ENCODE measurements around the gene TEX12. TPM values are rescaled to one million over a fixed set of nuclear protein-coding genes. Genes with fewer than 3 reads are reported as not detected.
A peak's percentile ranks its signal among the peaks of the same experiment; 100 is the strongest.

Gene TEX12
- total RNA-seq, 4 donors from 2014 or later, result 0.33 TPM; not detected in 3

GRCh38 chr11:112165049-112165448 is 2.1 kb upstream of the TEX12 start:
- intact Hi-C loops (cut with DNase I), result no loop called here
- no peak overlapping the region for H3K27ac ChIP-seq
- WGBS, 2 donors, result 71 to 77% methylated on average over 3 of the region's 3 CpGs

GRCh38 chr11:112166562-112166961 is 610 bp upstream of the TEX12 start:
- TF ChIP-seq CTCF (IDR thresholded peaks at IDR 0.05), result no peak
- no peak for TF ChIP-seq POLR2A (IDR thresholded peaks at IDR 0.05)
- WGBS, 2 donors, result 76 to 80% methylated on average over 8 of the region's 8 CpGs
- DNase-seq, result no peak
- intact Hi-C loops (cut with DNase I), result no loop called here
- Histone ChIP-seq H3K36me3 (no peaks in the 10 kb centered on the region), H3K9me3 (no peaks in the 10 kb centered on the region), H3K4me1 (no peaks in the 10 kb centered on the region), H3K27me3 (no peaks in the 10 kb centered on the region), H3K27ac (no peak overlapping the region), H3K4me3 (replicated peaks in 1 of 3) (no peak overlapping the region)

More at GRCh38 chr11:112165049-112165448, 2.1 kb upstream of the TEX12 start:
- H3K9me3 ChIP-seq, result no peaks in the 10 kb centered on the region
- no peaks in the 10 kb centered on the region for H3K4me1 ChIP-seq
- TF ChIP-seq CTCF (IDR thresholded peaks at IDR 0.05), result no peak
- TF ChIP-seq POLR2A (IDR thresholded peaks at IDR 0.05), result no peak
- no peaks in the 10 kb centered on the region for H3K27me3 ChIP-seq
- no peaks in the 10 kb centered on the region for H3K36me3 ChIP-seq
- no peak for DNase-seq
- H3K4me3 ChIP-seq (replicated peaks in 1 of 3), result no peak overlapping the region

GRCh38 chr11:112172362-112172994 is 5.3 kb downstream of the TEX12 start:
- no peak for DNase-seq
- intact Hi-C loops (cut with DNase I), result no loop called here
- TF ChIP-seq POLR2A (IDR thresholded peaks at IDR 0.05) (no peak), CTCF (IDR thresholded peaks at IDR 0.05) (no peak)
- Histone ChIP-seq H3K4me1 (peaks cover 6 to 11% of the 10 kb centered on the region in 2 donors), H3K27ac (no peak overlapping the region), H3K36me3 (no peaks in the 10 kb centered on the region), H3K4me3 (replicated peaks in 1 of 3) (no peak overlapping the region), H3K27me3 (no peaks in the 10 kb centered on the region), H3K9me3 (no peaks in the 10 kb centered on the region)
- 79 to 85% methylated on average over 2 of the region's 2 CpGs for WGBS, 2 donors

GRCh38 chr11:112173152-112173551 is 6.0 kb downstream of the TEX12 start:
- peak; percentile 83 to 85 for DNase-seq
- peaks cover 6 to 11% of the 10 kb centered on the region in 2 donors for H3K4me1 ChIP-seq

More at GRCh38 chr11:112173152-112173551, 6.0 kb downstream of the TEX12 start:
- intact Hi-C loops (cut with DNase I), result no loop called here
- Histone ChIP-seq H3K4me3 (replicated peaks in 1 of 3) (no peak overlapping the region), H3K9me3 (no peaks in the 10 kb centered on the region), H3K27ac (peak overlapping the region in 2 of 3 donors; percentile 22 to 42), H3K36me3 (no peaks in the 10 kb centered on the region), H3K27me3 (no peaks in the 10 kb centered on the region)
- WGBS, 2 donors, result 23 to 40% methylated on average over 3 of the region's 3 CpGs
- TF ChIP-seq CTCF (IDR thresholded peaks at IDR 0.05) (no peak), POLR2A (IDR thresholded peaks at IDR 0.05) (no peak)
